ES-I3 (cell line): ENCODE measurements around the gene SHANK2.

Experiments
- H3K36me3 ChIP-seq: 2 replicates; pipeline ENCODE4 v1.6.1; 2013; ENCODE audit warnings: mild to moderate bottlenecking, low read length, control low read depth, moderate library complexity; ENCODE audit not compliant: insufficient read depth
- H3K4me1 ChIP-seq: 2 replicates; pipeline ENCODE4 v1.6.1; 2013; ENCODE audit warnings: mild to moderate bottlenecking, control low read depth, low read length; ENCODE audit not compliant: insufficient read depth
- H3K9ac ChIP-seq: 2 replicates; pipeline ENCODE4 v1.6.1; 2013; ENCODE audit warnings: low read depth, mild to moderate bottlenecking, low read length, moderate library complexity
- H3K9me3 ChIP-seq: 2 replicates; pipeline ENCODE4 v1.6.1; 2013; ENCODE audit warnings: mild to moderate bottlenecking, low read length, moderate library complexity; ENCODE audit not compliant: control insufficient read depth, insufficient read depth

Gene SHANK2

GRCh38 chr11:71210861-71211260 lies 41.5 kb downstream of the SHANK2 start:
- H3K36me3 ChIP-seq: no peaks in the 10 kb centered on the region
- H3K9me3 ChIP-seq: no peaks in the 10 kb centered on the region
- H3K4me1 ChIP-seq: no peaks in the 10 kb centered on the region
- H3K9ac ChIP-seq: no peak overlapping the region

DNA sequence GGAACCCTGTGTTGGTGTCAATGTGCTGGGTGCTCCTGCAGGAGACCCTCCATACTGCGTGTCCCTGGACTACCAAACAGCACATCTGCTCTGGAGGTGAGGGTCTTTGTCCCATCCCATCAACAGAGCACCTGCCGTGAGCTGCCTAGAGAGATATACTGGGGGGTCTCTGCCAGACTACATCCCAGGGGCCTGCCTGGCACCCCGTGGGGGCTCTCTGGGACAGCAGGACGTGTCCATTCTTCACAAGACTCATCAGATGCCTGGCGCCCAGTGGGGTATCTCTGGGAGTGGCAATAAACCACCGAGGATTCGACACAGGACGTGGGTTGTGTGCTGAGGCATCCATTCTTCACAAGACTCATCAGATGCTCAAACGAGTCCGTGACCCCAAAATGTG lies 42.7 kb downstream of the SHANK2 start:
- H3K36me3 ChIP-seq: no peaks in the 10 kb centered on the region
- no peaks in the 10 kb centered on the region for H3K9me3 ChIP-seq
- H3K4me1 ChIP-seq: no peaks in the 10 kb centered on the region
- H3K9ac ChIP-seq: no peak overlapping the region

GRCh38 chr11:71209181-71209580 lies 43.2 kb downstream of the SHANK2 start:
- Histone ChIP-seq H3K9me3 (no peaks in the 10 kb centered on the region), H3K9ac (no peak overlapping the region), H3K4me1 (no peaks in the 10 kb centered on the region), H3K36me3 (no peaks in the 10 kb centered on the region)

DNA sequence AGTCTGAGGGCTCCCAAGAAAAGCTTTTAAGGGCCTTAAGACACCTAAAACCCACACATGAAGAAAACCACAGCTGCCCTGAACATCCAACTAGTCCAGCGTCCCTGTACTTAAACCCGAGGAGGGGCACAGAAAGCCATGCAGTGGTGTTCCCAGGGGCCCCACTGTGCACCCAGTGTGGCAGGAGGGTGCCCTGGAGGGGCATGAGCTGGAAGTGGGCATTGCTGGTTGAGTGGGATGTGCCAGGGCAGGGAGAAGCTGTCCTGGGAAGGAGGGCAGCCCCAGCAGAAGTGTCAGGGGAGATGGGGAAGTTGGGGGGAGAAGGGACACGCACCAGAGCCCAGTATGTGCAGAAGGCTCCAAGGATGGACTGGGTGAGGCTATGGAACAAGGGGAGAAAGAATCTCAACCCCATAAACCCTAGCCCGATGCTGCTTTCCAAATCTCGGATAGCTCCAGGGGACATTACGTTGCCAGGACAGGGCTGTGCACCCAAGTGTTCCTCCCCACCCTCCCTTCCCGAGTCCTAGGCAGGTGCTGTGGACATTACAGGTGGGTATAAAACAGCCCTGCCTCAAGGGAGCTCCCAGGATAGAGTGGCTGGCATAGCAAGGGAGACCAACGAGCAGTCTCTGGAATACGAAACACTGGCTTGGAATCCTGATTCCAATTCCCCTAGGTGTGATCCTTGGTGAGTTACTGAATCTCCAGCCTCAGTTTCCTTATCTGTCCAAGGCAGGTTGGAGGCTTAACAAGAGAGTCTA lies 44.2 kb downstream of the SHANK2 start:
- no peaks in the 10 kb centered on the region for H3K9me3 ChIP-seq

GRCh38 chr11:71207563-71207962 lies 44.8 kb downstream of the SHANK2 start:
- H3K9ac ChIP-seq: no peak overlapping the region

More for the DNA sequence above, 44.2 kb downstream of the SHANK2 start:
- Histone ChIP-seq H3K36me3 (no peaks in the 10 kb centered on the region), H3K4me1 (no peaks in the 10 kb centered on the region), H3K9ac (no peak overlapping the region)

GRCh38 chr11:71206186-71206585 lies 46.2 kb downstream of the SHANK2 start:
- no peak overlapping the region for H3K9ac ChIP-seq
- H3K9me3 ChIP-seq: no peaks in the 10 kb centered on the region
- no peaks in the 10 kb centered on the region for H3K36me3 ChIP-seq
- H3K4me1 ChIP-seq: no peaks in the 10 kb centered on the region

More at GRCh38 chr11:71207563-71207962, 44.8 kb downstream of the SHANK2 start:
- H3K4me1 ChIP-seq: no peaks in the 10 kb centered on the region
- H3K36me3 ChIP-seq: no peaks in the 10 kb centered on the region
- no peaks in the 10 kb centered on the region for H3K9me3 ChIP-seq

GRCh38 chr11:71204748-71205664 lies 47.4 kb downstream of the SHANK2 start:
- no peak overlapping the region for H3K9ac ChIP-seq
- H3K36me3 ChIP-seq: no peaks in the 10 kb centered on the region
- H3K4me1 ChIP-seq: no peaks in the 10 kb centered on the region
- H3K9me3 ChIP-seq: no peaks in the 10 kb centered on the region

DNA sequence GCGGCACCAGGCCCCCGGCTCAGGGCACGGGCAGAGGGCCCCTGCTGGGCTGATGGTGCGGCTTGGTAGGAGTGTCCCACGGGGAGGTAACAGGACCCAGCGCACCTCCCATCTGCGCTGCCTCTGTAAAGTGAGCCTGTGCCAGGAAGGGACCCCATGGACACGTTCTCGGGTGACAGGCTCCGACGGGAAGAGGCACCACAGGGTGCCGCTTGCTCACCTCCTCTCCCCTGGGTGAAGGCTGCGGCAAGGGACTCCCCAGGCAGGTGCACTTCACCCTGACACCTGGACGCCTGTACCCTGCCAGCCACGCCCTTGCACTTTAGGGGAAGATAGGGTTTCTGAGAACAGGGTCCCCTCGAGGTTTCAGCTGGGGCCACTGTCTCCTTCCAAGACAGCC lies 48.1 kb downstream of the SHANK2 start:
- H3K9me3 ChIP-seq: no peaks in the 10 kb centered on the region
- no peaks in the 10 kb centered on the region for H3K36me3 ChIP-seq
- H3K4me1 ChIP-seq: no peaks in the 10 kb centered on the region
- no peak overlapping the region for H3K9ac ChIP-seq

- H3K9me3 ChIP-seq: no peaks in the 10 kb centered on the region
- H3K36me3 ChIP-seq: no peaks in the 10 kb centered on the region
- H3K4me1 ChIP-seq: no peaks in the 10 kb centered on the region
- H3K9ac ChIP-seq: no peak overlapping the region
These were observed 48.7 kb downstream of the SHANK2 start for GRCh38 chr11:71203681-71204080.

DNA sequence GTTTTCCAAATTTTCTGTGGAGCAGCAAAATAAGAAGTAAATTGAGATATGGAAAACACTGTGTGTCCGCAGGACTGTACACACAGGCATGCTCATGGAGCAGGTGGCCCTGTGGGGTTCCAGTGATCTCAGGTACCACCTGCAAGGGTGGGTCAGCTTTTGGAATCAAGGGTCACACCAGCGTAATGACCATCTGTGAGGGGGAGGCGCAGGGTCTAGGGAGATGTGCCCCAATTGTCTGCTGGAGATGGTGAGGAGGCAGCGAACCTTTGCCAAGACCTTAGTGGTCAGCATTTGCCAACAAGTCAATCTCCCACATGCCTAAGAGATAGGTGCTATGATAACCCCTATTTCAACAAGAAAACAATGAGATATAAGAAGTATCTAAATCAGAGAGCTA lies 49.4 kb downstream of the SHANK2 start:
- Histone ChIP-seq H3K9ac (no peak overlapping the region), H3K4me1 (no peaks in the 10 kb centered on the region), H3K36me3 (no peaks in the 10 kb centered on the region), H3K9me3 (no peaks in the 10 kb centered on the region)

DNA sequence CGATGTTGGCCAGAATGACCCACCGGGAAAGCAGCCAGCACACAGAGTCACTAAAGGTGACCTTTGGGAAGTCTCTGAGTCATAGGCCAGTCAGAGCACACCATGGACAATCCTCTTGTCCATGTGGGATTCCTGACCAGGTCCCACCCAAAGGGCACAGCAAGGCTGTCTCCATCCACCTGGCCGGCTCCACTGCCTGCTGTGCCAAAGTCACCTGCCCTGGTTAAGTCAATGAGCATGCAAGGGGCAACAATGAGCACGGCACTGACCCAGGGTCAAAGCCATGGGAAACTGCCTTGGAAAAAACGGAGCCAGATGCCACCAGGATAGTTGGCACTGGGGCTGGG lies 49.8 kb downstream of the SHANK2 start:
- H3K36me3 ChIP-seq: no peaks in the 10 kb centered on the region
- H3K9me3 ChIP-seq: no peaks in the 10 kb centered on the region
- no peaks in the 10 kb centered on the region for H3K4me1 ChIP-seq
- H3K9ac ChIP-seq: no peak overlapping the region
